Measurements from ENCODE around the gene RNF224. TPM values are rescaled to one million over a fixed set of nuclear protein-coding genes. Genes with fewer than 3 reads are reported as not detected.

The RNF224 gene
- total and polyA plus RNA-seq, 2 of the 13 experiments (the other 11 are each of a cell fraction or from before 2014, with no cell fraction given): 0.09 TPM; not detected in 1

DNA sequence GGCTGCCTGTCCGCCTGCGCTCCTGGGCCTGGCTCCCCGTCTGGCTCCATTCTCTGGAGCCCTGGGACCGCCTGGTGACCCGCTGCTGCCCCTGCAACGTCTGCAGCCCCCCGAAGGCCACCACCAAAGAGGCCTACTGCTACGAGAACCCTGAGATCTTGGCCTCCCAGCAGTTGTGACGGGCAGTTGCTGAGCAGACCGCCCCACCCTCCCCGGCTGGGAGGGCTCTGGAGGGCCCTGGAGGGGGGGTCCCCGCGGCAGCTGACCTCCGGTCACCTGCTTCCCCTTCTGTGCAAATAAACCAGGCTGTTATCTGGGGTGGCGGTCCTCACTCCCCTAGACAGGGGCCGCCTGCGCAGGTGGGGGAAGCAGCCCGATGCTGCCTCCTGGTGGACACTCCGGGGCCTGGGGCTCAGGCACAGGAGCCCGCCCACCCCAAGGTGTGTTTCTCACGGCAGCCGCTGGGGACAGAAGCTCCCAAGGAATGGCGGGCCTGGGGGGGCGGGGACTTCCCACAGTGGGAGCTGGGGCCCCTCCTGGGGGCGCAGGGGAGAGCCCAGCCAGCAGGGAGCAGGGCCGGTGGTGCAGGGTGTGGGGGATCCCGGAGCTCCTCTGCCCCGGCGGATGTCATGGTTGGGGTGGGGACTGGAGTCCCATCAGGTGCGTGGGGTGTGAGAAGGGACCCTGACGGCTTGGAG lies 9.1 kb downstream of the RNF224 start (continued):
- TF ChIP-seq RXRB (CRISPR knock-in tag; IDR thresholded peaks at IDR 0.05; ENCODE audit: borderline replicate concordance): peak; percentile 91
- TF ChIP-seq, protein P1, sequence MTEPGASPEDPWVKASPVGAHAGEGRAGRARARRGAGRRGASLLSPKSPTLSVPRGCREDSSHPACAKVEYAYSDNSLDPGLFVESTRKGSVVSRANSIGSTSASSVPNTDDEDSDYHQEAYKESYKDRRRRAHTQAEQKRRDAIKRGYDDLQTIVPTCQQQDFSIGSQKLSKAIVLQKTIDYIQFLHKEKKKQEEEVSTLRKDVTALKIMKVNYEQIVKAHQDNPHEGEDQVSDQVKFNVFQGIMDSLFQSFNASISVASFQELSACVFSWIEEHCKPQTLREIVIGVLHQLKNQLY (CRISPR knock-in tag; IDR thresholded peaks at IDR 0.05): peak; percentile 78
- TF ChIP-seq KDM4B (CRISPR knock-in tag; IDR thresholded peaks at IDR 0.05): 0 out of 2 replicates have a peak, but pooled peaks have one; percentile 69
- peak; percentile 80 for TF ChIP-seq HIVEP1 (CRISPR knock-in tag; IDR thresholded peaks at IDR 0.05)
- TF ChIP-seq ZNF317 (CRISPR knock-in tag; IDR thresholded peaks at IDR 0.05): peak; percentile 28; the same call in 1 of the 2 replicates
- TF ChIP-seq, protein P2, sequence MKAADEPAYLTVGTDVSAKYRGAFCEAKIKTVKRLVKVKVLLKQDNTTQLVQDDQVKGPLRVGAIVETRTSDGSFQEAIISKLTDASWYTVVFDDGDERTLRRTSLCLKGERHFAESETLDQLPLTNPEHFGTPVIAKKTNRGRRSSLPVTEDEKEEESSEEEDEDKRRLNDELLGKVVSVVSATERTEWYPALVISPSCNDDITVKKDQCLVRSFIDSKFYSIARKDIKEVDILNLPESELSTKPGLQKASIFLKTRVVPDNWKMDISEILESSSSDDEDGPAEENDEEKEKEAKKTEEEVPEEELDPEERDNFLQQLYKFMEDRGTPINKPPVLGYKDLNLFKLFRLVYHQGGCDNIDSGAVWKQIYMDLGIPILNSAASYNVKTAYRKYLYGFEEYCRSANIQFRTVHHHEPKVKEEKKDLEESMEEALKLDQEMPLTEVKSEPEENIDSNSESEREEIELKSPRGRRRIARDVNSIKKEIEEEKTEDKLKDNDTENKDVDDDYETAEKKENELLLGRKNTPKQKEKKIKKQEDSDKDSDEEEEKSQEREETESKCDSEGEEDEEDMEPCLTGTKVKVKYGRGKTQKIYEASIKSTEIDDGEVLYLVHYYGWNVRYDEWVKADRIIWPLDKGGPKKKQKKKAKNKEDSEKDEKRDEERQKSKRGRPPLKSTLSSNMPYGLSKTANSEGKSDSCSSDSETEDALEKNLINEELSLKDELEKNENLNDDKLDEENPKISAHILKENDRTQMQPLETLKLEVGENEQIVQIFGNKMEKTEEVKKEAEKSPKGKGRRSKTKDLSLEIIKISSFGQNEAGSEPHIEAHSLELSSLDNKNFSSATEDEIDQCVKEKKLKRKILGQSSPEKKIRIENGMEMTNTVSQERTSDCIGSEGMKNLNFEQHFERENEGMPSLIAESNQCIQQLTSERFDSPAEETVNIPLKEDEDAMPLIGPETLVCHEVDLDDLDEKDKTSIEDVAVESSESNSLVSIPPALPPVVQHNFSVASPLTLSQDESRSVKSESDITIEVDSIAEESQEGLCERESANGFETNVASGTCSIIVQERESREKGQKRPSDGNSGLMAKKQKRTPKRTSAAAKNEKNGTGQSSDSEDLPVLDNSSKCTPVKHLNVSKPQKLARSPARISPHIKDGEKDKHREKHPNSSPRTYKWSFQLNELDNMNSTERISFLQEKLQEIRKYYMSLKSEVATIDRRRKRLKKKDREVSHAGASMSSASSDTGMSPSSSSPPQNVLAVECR (CRISPR knock-in tag; IDR thresholded peaks at IDR 0.05; ENCODE audit: borderline replicate concordance): peak; percentile 85; the same call in 1 of the 2 replicates
- peak; percentile 49; the same call in 1 of the 2 replicates for TF ChIP-seq ZSCAN20 (CRISPR knock-in tag; IDR thresholded peaks at IDR 0.05; ENCODE audit: borderline replicate concordance)
- peak; percentile 59; the same call in 1 of the 2 replicates for TF ChIP-seq ZSCAN9 (CRISPR knock-in tag; IDR thresholded peaks at IDR 0.05; ENCODE audit: borderline replicate concordance)
- TF ChIP-seq HNRNPL (IDR thresholded peaks at IDR 0.05; ENCODE audit: low read depth, low read length): peak; percentile 46; the same call in 1 of the 2 replicates
- peak; percentile 89 for TF ChIP-seq TARDBP (CRISPR knock-in tag; IDR thresholded peaks at IDR 0.05)
- peak; percentile 55; the same call in 1 of the 2 replicates for TF ChIP-seq YEATS2 (CRISPR knock-in tag; IDR thresholded peaks at IDR 0.05; ENCODE audit: borderline replicate concordance)
- peak; percentile 83 for TF ChIP-seq ZBTB7A (CRISPR knock-in tag; IDR thresholded peaks at IDR 0.05)
- TF ChIP-seq ZNF589 (CRISPR knock-in tag; conservative IDR thresholded peaks at IDR 0.05): peak; percentile 45; the same call in 1 of the 2 replicates
- TF ChIP-seq YY1 (IDR thresholded peaks at IDR 0.05; ENCODE audit: insufficient read depth, insufficient replicate concordance, low read depth, low read length): peak; percentile 89
- no peak for TF ChIP-seq ZFYVE20 (CRISPR knock-in tag; IDR thresholded peaks at IDR 0.05; ENCODE audit: borderline replicate concordance, low read depth)
- TF ChIP-seq ISL2 (CRISPR knock-in tag; IDR thresholded peaks at IDR 0.05): peak; percentile 68
- 0 out of 2 replicates have a peak, but pooled peaks have one; percentile 30 for TF ChIP-seq PAWR (CRISPR knock-in tag; IDR thresholded peaks at IDR 0.05; ENCODE audit: borderline replicate concordance)
- TF ChIP-seq ZNF850 (CRISPR knock-in tag; conservative IDR thresholded peaks at IDR 0.05): no peak
- TF ChIP-seq, protein P3, sequence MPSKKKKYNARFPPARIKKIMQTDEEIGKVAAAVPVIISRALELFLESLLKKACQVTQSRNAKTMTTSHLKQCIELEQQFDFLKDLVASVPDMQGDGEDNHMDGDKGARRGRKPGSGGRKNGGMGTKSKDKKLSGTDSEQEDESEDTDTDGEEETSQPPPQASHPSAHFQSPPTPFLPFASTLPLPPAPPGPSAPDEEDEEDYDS (CRISPR knock-in tag; IDR thresholded peaks at IDR 0.05): no peak; the same call in 1 of the 2 replicates
- peak; percentile 73; the same call in 1 of the 2 replicates for TF ChIP-seq GLI4 (CRISPR knock-in tag; IDR thresholded peaks at IDR 0.05; ENCODE audit: borderline replicate concordance)
- TF ChIP-seq ELF1 (CRISPR knock-in tag; IDR thresholded peaks at IDR 0.05): peak; percentile 49
- no peak for TF ChIP-seq FOXA1 (IDR thresholded peaks at IDR 0.05)
- TF ChIP-seq FOXA1 (CRISPR knock-in tag; IDR thresholded peaks at IDR 0.05): peak; percentile 74
- TF ChIP-seq ARNT2 (CRISPR knock-in tag; IDR thresholded peaks at IDR 0.05; ENCODE audit: low read depth): peak; percentile 48; the same call in 1 of the 2 replicates
